Stimulated activated CD8-positive, alpha-beta memory T cell treated with anti-CD3 and anti-CD28 coated beads, Interleukin-15, amount 100 ng/mL, for 24 hours (primary cell): ENCODE results near the gene ROR2.
"Not testable (repeated sequence)": the region's sequence is repeated elsewhere in the genome, so short reads cannot be mapped to it uniquely, and the experiment has no call there.

Source experiments
- DNase-seq: peaks from one replicate; pipeline ENCODE4 v3.0.0-alpha.2; 2020; ENCODE audit warnings: low read depth

Gene ROR2

DNA sequence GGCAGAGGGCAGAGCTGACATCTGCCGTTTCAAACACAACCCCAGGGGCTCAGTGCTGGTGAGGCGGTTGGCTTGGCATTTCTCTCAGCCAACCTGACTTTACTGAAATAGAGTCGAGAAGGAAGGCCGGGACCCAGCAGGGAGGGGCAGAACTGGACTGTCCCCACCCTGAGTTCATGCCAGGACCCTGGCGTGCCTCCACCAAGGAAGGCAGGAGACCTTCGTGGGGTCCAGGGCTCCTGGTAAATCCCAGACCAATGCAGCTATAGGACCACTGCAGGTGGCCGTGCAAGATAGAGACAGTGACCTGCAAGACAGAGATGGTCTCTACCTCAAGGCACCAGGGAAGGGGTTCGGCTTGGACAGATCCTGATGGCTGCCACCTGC lies 132.9 kb downstream of the ROR2 start:
- DNase-seq, result no peak

DNA sequence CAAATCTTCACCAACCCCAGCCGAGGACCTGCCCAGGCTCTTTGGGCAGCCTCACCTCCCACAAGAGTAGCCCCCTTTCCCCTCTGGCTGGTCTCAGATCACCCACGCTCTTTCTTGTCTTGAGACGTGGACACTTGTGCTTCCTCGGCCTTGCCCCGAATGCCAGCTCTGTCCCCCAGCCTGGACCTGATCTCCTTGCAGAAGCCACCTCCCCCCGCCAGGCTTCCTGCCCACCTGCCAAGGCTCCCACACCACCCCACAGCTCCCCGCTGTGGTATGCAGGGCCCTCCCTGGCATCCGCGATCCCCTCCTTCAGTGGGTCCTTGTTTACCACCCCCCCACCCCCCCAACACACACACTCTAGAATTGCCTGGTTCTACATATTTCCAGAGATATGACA lies 133.7 kb downstream of the ROR2 start:
- no peak for DNase-seq

DNA sequence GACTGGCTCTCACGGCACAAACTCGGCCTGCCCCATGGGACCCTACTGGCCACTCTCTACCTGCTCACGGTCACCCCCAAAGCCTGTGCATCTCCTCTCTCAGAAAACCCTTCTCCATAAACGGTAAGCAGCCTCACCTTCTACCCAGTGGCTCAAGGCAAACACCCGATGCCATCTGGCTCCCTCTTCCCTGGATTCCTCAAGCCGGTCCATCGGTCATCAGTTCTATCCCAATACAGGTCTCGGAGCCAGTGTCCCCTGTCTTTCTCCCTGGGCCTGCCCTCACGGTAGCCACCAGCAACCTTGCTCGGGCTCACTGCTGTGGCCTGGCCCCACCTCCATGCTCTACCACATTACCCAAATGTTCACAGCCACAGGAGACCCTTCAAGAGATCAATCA lies 134.1 kb downstream of the ROR2 start:
- DNase-seq, result no peak

DNA sequence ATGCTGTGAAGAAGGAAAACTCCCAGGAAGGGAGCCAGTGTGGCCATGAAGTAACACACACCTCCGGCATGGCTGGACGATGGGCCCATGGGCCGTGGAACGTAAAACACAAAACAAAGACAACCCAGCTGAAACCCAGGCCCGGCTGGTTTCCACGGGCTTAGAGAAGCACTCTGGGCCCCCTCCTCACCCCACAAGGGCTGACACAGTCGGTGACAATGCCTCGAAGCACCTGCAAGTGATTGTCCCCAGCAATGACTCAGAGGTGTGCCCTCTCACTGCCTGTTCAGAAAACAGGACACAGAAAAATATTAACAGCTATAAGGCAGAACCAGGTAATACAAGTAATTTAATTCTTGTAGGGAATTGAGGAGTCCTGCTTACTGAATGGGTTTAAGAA lies 135.3 kb downstream of the ROR2 start:
- no peak for DNase-seq

DNA sequence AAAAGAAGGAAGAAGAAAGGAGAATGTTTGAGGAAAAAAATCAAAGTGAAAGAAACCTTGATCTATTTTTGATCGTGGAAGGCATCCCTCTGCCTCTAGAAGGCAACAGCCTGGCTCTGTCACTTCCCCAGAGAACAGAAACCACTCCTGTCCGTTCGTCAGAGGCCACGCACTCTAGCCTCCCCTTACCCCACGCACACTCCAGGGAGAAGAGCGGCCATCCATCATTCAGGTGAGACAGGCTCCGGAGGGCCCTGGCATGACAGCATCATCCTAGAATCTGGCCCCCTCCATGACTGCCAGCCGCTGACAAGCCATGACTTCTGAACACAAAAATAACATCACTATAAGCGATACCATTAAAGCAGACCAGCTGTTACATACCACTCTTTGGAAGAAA lies 135.8 kb downstream of the ROR2 start:
- no peak for DNase-seq

DNA sequence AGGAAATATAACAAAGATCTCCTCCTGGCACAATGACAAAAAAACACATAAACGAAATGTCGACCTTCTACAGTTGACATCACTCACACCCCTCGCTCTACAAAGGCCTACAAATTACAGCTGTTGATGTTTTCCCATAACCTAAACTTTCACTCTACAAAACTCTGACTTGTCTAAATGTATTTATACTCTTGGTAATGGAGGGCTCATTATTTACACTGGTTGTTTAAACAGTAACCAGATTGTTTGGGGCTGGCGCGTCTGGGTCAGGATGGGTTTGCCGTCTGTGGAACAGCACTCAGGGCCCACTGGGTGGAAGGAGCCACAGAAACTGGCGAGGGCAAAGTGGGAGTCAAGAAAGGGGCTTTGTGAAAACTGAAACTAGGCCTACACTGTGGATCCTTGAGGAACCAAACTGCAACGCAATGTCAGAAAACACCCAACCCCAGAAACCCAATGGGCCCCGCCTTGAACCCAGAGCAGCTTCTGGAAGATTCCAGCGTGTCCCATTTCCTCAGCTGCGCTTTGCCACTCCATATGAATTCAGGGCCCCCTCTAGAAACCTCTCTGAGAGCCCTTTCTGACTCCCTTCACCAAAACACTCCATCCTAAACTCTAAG lies 136.7 kb downstream of the ROR2 start:
- DNase-seq, result no peak

DNA sequence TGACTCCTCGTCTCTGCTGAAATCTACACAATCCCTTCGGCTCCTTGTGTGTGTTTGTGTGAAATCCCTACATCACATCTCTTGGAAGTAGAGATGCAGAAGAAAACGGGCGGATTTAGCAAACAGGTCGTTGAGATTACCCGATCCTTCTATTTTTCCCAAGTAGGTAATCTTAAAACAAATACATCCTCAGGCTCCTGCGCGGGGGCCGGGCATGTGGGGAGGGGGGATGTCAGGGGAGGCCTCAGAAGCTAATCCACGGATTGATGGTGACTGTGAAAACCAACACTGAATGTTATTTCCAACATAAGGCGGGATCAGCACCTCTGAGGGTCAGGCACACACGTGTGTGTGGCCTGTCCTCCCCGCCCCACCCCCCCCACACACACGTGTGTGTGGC lies 137.8 kb downstream of the ROR2 start:
- DNase-seq, result no peak

DNA sequence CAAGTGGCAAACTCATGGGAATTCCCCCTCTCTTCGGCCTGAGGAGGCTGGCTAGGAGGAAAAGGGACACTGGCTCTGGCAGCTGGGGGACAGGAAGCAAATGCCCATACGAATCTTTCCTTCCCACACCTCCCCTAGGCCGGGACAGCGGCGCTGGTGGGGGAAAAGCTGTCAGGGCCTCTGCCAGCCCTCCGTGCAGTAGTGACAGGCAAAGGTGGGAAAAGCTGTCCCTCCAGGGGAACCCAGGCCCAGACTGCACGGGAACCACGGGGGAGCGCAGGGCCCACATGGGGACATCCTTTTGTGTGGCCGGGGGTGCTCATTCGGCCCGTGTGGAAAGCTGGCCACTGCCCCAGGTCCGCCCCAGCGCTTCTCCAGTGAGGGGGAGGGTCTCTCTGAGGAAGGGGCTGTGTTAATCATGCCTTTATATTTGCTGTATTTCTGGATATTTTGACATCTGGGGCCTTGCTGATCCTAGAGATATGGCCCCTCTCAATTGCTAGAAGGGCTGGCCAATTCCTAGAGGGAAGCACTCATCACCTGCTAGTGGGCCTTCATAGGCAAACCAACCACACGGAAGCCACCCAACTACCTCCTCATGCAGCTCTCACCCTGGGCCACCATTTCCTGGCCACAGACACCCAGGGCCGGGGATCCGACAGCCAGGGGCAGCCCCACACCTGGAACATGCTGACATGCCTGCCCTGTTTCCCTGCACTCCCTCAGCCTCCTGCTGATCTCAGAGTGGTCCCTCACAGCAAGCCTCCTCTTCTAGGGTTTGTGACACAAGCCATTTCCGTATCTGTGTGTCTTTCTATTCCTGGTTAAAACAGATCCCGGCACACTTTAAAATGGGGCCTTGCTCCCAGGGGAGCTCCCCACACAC lies 138.8 kb downstream of the ROR2 start:
- no peak for DNase-seq

DNA sequence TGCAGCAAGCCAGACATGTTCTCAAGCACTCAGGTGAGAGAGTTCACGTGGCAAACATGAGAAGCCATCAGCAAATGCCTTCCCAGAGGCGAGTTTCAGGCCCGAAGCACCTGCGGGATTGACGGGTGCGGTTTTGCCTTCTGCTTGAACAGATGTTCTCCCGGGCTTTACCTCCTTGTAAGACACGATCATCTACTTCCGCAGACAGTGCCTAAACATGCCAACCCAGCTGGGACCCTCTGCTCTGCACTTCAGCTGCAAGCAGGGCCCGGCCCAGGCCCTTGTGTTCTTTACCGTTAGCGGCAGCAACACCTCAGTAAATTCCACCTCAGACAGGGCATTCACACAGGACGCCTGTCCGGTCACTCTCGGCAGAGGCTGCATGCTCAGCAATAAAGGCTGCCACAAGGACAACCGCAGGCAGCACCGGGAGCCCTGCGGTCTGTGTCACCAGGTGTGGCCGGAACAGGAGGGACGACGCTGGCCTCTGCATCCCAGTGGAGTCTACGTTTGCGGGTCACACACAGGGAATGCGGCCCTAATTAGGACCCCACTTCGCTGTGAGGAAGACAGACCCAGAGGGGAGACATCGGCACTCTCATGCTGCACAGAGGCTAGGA lies 139.6 kb downstream of the ROR2 start:
- DNase-seq, result no peak

DNA sequence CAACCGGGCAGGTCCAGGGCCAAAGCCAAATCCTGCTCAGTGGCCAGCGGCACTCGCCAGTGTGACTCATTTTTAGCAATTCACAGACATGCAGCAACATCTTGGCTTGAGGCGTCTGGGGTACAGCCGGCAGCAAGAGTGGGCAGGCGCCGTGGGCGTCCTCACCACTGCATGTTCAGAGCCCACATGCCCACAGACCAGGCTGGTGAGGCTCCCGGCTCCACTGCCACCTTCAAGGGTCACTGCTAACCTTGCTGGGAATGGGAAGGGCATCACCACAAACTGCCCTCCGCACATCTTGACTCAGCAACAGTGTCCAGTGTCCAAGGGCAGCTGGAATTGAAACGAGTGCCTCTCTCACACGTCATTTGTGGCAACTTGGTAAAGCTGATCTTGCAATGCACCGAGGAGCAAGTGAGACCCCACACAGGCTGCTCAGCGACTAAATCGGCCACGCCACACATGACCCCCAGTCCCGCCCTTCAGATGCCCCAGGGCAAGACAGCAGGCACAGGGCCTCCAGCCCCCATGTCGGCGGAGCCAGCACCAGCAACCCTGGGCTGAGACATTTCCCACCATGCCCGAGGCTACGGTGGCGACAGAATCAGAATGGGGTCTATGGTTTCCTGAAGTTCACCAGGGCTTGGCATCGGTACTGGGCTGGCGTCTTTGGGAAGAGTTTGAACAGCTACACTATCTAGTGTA lies 140.3 kb downstream of the ROR2 start:
- no peak for DNase-seq

DNA sequence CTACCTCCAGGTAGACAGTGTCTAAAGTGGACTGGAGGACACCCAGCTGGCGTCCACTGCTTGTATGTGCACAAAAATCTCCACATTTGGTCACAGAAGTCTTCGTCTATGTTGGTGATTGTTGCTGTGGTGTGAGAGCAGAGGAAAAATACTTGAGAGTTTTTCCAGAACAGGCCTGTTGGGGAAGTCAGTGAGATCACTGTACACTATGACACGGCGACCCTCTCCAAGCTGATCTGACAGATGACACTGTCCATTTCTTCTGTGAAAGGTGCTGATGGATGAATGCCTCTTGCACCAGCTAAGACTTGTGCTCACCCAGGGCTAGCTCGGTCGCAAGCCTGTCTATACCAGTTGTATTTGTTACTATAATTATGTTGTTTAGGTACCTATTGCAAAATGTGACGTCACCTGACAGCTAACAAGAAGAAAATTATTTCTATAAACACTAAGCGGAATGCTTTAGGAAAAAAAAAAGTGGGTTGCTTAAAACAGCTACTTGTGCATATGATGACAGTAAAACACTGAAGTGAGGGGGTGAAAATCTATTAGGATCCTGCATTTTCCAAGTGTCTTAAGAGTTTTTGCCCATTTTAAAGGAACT lies 142.3 kb downstream of the ROR2 start:
- DNase-seq, result no peak

DNA sequence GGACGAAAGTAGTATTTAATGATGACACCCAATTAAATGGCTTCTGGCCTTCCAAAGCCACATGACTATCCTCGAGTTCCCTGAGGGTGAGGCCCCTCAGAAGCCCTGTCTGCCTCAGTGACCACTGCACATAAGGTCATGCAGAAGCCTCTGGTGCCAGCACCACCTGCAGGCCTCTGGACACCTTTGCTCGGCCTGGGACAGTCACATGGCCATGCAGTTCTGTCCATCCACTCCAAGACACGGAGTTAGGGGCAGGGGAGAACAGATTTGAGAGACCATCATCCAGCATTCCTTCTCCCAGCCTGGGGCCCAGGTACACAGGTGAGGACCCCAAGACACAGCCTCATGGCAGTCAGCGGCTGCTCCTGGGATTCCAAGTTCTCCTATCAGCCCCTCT lies 145.0 kb downstream of the ROR2 start:
- no peak for DNase-seq

DNA sequence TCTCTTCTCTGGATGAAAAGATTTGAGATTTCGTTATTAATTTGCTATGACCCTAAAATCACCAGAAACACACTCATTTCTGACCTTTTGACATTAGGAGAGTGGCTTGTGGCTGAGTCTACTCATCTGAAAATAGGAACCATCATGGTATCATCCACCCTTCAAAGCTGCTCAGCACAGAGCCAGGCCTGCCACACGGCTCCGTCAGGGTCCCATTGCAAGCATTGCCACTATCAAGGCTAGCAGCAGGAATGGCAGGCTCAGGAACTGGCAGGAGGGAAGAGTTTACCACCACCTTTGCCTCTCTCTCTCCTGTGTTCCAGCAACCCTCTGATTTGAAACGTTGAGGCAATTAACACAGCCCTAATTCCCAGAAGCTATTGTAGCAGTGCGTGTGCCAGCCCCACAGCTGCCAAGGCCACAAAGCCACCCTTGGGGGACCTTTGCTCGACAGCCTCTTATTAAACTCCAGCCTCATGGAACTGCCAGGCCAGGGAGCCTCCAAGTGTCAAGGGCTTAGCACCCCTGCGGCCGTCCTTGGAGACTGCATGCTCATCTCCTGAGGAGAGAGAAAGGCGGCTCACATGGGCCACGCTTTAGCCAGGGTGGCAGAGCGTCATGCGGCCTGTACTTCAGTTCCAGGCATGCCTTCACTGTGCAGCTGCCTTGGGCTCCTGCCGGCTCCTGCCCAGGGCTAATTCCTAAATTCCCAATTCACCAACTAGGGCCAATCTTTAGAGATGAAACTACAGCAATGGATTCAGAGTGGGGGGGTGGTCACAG lies 145.9 kb downstream of the ROR2 start:
- no peak for DNase-seq

DNA sequence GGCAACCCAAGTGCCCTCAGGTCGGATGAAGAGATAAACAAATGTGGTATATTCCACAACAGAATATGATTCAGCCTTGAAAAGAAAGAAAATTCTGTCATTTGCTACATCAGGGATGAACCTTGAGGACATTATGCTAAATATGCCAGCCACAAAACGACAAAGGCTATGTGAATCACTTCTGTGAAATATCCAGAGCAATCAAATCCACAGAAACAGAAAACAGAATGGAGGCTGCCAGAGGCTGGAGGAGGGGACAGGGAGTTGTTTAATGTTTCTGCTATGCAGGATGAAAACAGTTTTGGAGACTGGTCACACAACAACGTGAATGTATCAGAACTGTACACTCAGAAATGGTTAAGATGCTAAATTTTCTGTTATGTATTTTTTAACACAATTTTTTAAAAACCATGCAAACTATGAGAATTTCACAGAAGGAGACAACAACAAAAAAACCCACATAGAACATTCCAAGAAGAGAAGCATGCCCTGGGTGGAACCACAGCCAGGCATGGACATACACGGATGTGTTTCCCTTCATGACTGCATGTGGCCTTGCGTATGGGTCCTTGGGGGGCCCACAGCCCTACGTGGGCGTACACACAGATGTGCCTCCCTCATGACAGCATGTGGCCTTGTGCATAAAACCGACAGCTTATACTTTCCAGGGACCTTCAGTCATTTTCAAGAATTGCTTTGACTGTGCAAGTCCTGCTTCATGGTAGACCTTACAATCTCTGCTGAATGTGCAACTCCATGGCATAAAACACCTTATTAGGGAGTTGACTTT lies 146.7 kb downstream of the ROR2 start:
- DNase-seq, result no peak

DNA sequence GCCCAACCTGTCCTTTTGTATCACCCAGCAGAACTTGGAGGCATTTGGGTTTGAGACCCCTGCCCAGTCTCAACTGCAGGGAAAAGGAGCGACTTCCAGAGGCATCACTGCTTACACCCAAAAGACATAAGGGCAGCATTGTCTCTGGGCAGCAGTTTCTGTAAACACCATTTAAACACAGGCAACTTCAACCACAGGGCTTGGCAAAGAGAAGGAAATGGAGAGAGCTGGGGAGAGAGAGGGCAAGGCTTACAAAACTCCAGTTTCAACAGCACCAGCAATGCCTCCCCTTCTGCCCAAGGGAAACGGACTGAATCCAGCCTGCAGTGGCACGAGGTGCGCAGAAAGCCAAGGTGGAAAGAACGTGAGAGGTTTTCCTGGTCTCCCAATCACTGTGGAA lies 147.6 kb downstream of the ROR2 start:
- DNase-seq, result no peak

DNA sequence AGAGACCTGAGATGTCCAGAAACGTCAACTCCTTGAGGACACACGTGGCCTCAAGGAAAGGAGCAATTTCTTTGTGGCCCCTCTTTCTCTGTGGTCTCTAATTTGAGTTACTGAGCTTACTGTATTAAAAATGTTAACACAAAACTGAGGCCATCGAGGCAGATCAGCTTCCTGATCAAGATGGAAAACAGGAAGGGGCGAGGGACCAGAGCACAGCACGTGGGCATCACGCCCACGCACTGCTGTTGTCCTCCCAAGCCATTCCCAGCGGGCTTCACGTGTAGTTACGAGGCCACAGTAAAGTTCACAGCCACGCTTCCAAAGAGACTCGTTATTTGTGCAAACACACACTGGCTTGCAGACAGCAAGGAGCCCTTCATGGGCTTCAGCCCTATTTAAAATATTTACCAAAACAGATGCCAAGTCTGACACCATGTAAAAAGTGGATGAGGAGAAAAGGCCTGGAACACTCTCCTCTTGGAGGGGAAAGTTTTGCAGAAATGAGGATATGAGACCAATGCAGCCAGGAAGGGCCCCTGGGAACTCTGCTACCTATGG lies 149.5 kb downstream of the ROR2 start:
- DNase-seq, result no peak

DNA sequence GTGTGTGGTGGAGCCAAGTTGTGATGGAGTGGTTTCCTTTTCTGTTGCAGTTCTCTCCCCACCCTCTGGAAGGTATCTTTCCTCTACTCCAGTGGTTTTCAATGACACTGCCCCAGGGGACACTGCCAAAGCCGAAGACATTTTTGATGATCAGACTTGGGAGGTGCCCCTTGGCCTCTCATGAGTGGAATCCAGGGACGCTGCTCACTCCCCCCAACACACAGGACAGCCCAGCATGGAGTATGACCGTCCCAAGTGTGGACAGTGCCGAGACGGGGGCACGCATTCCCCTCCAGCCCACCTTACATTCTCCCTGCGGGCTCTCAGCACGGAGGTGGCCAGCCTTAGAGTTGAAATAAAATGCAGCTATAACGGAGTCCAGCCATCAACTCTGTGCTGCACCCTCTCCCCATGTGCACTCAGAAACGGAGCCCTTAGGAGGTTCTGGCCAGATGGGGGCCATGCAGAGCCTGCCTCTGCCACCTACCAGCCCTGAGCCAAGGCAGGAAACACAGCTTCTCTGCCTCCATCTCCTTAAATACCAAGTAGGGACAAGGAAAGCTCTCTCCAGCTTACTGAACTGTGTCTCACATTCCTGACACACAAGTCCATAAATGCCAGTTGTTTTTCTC lies 150.8 kb downstream of the ROR2 start:
- DNase-seq, result no peak

DNA sequence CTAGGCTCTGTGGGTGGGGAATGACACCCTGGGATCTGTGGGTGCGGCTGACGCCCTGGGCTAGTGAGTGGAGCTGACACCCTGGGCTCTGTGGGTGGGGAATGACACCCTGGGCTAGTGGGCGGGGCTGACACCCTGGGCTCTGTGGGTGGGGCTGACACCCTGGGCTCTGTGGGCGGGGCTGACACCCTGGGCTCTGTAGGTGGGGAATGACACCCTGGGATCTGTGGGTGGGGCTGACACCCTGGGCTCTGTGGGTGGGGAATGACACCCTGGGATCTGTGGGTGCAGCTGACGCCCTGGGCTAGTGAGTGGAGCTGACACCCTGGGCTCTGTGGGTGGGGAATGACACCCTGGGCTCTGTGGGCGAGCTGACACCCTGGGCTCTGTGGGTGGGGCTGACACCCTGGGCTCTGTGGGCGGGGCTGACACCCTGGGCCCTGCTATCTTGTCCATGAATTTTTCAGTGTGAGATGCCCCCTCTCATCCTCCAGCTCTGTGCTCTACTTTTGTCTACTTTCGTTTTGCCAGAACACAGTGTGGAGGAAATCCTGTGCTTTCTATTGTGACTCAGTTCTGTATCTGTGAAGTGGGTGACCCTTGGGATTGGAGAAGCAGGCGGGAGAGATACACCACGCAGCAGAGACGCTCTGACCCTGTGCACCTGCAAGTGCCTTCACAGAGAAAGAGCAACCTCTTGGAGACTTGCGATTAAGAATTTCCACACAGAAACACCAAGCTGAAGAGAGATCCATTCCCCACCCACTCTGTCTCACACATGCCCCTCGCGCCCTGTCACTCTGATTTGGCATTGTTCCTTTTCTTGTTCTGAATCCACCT lies 151.5 kb downstream of the ROR2 start:
- not testable (repeated sequence) for DNase-seq

DNA sequence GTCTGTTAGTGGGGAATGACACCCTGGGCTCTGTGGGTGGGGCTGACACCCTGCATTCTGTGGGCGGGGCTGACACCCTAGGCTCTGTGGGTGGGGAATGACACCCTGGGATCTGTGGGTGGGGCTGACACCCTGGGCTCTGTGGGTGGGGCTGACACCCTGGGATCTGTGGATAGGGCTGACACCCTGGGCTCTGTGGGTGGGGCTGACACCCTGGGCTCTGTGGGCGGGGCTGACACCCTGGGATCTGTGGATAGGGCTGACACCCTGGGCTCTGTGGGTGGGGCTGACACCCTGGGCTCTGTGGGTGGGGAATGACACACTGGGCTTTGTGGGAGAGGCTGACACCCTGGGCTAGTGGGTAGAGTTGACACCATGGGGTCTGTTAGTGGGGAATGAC lies 152.5 kb downstream of the ROR2 start:
- DNase-seq, result not testable (repeated sequence)
